SK-N-SH treated with all-trans-retinoic acid at 6 μM for 48 hours (cell line): ENCODE measurements around the gene BPIFB6.

Source experiments
- ARNTL ChIP-seq: fragments of 450-650 bp; formaldehyde crosslinking; IDR thresholded peaks from 2 replicates; pipeline ENCODE4 v1.5.0; 2020; ENCODE audit warnings: low read depth, mild to moderate bottlenecking, moderate library complexity, borderline replicate concordance
- ZNF565 ChIP-seq: fragments of 450-650 bp; formaldehyde crosslinking; conservative IDR thresholded peaks from 2 replicates; pipeline ENCODE4 v1.5.0; 2020; ENCODE audit warnings: low read depth, mild to moderate bottlenecking, moderate library complexity
- ZNF70 ChIP-seq: fragments of 450-650 bp; formaldehyde crosslinking; IDR thresholded peaks from 2 replicates; pipeline ENCODE4 v1.5.0; 2020; ENCODE audit warnings: mild to moderate bottlenecking, moderate library complexity
- TF ChIP-seq, protein P1 (sequence below): fragments of 250-450 bp; sonication (Bioruptor Pico); IDR thresholded peaks from 2 replicates; pipeline ENCODE4 v1.8.0; 2021; ENCODE audit warnings: low read depth, mild to moderate bottlenecking, moderate library complexity, borderline replicate concordance

DNA sequence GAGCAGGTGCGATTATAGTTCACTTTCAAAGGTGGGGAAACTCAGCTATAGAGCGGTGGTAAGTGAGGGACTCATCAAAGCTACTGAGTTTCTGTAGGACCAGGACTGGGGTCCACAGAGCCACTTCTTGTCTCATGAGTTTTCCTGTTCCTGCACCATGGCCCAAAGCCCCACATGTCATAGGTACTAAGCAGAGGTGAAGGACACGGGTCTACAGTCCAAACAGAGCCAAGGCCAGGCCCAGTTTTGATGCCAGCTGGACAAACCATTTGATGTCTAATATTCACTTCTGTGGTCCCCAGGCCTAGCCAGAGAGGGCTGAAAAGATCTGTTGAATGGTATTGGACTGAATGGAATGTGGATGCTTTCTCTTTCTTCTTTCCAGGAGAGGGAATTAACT lies 11.0 kb downstream of the BPIFB6 start:
- no peak for TF ChIP-seq ZNF70 (CRISPR knock-in tag)
- no peak for TF ChIP-seq ZNF565 (CRISPR knock-in tag)
- TF ChIP-seq, protein P1, sequence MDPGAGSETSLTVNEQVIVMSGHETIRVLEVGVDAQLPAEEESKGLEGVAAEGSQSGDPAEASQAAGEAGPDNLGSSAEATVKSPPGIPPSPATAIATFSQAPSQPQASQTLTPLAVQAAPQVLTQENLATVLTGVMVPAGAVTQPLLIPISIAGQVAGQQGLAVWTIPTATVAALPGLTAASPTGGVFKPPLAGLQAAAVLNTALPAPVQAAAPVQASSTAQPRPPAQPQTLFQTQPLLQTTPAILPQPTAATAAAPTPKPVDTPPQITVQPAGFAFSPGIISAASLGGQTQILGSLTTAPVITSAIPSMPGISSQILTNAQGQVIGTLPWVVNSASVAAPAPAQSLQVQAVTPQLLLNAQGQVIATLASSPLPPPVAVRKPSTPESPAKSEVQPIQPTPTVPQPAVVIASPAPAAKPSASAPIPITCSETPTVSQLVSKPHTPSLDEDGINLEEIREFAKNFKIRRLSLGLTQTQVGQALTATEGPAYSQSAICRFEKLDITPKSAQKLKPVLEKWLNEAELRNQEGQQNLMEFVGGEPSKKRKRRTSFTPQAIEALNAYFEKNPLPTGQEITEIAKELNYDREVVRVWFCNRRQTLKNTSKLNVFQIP (CRISPR knock-in tag), result no peak
- no peak for TF ChIP-seq ARNTL (CRISPR knock-in tag)
